Cardiac septum (tissue), 1 donor: ENCODE measurements around the gene SFT2D1. TPM values are rescaled to one million over a fixed set of nuclear protein-coding genes. Genes with fewer than 3 reads are reported as not detected.

Experiments used
- DNase-seq: peaks from one replicate; pipeline ENCODE4 v3.0.0-alpha.2; 2020; ENCODE audit warnings: low spot score
- intact Hi-C: fragments of 100-400 bp; cut with DNase I; formaldehyde crosslinking; loops from one replicate; pipeline ENCODE4 v1.14.0; 2022
- total RNA-seq: library from RNA; stranded (reverse); fragmentation: NEBNext Ultra II Directional; extraction: Animal tissue kit (Norgen Biotek cat#: 25700); gene quantifications from one replicate; pipeline ENCODE4 v1.2.1, GENCODE V29; 2021
- donor health status: DM: no; HTN: no; CAD: no.

The SFT2D1 gene
- total RNA-seq, 1 donor from 2014 or later, result 25.1 TPM

DNA sequence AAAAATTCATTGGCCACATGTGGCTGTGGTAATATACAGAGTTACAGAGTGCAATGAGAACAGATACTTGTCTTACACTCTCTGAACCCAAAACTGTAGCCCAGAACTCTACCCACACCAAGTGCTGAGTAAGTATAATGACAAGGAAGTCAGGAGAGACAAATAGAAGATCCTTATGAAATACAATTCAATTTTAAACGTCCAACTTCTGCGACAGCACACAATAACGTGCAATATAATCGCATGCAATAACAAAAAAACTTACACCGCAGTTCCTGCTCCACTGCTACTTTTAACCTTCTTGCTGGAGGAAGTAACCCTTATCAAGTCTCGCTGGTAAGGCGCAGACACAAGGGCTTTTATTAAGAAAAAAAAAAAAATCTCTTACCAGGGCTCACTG lies 881 bp downstream of the SFT2D1 start:
- intact Hi-C loops, result no loop called here
- no peak for DNase-seq

DNA sequence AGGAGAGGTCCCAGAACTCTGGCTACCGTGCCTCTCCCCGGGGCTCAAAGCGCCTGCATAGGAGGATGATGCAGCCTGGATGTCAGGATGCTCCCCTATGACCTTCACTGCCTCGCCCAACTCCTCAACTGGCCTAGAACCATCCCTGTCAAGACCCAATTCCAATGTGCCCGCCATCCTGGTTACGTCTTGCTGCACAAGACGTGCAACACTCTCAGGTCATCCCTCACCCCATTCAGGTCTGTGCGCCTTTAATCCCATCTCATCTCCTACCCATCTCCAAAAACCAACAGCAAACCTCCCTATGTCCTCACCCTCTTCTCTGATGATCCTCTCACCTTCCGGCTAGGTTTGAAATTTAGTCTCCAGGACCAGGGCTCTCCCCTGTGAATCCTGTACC lies 3.5 kb downstream of the SFT2D1 start:
- intact Hi-C loops, result no loop called here
- DNase-seq, result no peak

DNA sequence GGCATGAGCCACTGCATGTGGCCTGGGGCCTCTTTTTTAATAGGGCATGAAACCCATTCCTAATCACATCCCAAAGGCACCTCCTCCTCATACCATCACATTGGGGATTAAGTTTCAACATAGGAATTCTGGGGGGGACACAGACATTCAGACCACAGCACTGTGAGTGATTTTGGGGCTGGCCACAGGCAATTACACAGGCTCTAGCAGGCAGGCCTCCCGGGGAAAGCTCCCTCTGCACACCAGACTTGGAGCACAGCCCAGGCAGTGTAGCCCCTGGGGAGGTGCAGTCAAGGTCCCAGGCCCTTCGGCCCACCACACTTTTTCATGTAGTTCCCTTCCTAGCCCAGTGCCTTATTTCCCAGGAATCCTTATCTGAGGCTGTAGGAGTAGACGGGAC lies 5.5 kb downstream of the SFT2D1 start:
- no peak for DNase-seq
- intact Hi-C loops, result no loop called here

DNA sequence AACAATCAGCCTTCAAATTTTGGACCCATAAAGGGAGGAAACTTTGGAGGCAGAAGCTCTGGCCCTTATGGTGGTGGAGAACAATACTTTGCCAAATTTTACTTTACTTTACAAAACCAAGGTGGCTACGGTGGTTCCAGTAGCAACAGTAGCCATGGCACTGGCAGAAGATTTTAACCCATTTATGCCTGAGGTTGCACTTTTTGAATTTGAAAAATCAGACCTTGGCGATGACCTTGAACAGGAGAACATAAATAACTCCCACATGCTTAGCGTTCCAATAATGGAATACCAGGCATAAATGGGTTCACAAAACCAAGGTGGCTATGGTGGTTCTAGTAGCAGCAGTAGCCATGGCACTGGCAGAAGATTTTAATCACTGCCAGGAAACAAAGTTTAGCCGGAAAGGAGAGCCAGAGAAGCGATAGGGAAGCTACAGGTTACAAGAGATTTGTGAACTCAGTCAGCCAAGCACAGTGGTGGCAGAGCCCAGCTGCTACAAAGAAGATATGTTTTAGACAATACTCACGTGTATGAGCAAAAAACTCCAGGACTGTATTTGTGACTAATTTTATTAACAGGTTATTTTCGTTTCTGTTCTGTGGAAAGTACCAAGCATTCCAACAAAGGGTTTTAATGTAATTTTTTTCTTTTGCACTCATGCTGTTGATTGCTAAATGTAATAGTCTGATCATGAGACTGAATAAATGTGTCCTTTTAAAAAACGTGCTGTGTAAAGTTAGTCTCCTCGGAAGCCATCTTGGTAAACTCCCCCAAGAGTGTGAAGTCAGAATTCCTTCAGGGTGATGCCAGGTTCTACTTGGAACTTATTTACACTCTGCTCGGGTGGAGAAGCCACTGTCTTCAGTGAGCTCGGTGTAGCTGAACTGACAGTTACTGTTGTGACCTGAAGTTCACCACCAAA lies 6.7 kb downstream of the SFT2D1 start:
- intact Hi-C loops, result no loop called here

DNA sequence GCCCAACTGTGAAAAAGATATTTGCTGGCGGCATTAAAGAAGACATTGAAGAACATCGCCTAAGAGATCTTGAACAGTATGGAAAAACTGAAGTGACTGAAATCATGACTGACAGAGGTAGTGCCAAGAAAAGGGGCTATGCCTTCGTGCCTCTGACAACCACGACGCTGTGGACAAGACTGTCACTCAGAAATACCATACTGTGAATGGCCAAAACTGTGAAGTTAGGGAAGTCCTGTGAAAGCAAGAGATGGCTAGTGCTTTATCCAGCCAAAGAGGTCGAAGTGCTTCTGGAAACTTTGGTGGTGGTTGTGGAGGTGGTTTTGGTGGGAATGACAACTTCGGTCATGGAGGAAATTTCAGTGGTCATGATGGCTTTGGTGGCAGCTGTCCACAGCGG lies 7.5 kb downstream of the SFT2D1 start:
- intact Hi-C loops, result no loop called here
- DNase-seq, result no peak

More for the DNA sequence above, 6.7 kb downstream of the SFT2D1 start:
- no peak for DNase-seq

DNA sequence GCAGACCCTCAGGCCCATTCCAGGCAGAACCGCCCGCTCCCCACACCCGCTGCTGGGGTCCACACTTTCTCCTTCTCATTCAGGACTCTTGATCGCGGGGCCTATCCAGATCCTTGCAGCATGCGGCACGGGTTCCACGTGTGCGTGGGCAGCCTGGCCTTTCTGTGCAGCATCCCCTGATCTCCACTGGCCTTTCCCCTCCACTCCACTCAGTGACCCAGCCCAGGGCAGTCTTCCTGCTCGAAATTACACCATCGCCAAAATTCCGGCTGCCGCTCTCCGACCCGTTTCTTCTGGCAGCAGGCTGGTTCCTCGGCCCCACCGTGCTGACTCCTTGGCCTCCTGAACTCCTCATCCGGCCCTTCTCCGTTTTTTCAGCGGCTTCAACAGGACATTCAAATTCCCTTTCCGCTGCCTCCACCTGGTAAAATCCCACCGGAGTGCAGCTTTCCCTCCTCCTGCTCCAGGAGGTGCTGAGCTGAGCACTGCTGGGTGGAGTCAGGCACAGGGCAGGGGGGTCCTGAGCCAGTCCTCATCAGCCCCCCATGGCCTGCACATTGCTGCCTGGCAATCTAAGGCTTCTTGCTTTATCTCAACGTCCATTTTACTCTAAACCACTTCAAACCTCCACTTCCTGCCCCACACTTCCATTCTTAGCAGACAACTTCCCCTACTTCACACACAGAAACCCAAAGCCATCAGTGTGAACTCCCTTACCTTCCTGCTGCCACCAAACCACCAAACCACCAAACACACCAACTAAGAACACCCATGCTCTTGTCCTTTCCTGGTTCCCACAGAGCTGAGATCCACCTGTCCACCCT lies 9.0 kb downstream of the SFT2D1 start:
- intact Hi-C loops, result no loop called here

DNA sequence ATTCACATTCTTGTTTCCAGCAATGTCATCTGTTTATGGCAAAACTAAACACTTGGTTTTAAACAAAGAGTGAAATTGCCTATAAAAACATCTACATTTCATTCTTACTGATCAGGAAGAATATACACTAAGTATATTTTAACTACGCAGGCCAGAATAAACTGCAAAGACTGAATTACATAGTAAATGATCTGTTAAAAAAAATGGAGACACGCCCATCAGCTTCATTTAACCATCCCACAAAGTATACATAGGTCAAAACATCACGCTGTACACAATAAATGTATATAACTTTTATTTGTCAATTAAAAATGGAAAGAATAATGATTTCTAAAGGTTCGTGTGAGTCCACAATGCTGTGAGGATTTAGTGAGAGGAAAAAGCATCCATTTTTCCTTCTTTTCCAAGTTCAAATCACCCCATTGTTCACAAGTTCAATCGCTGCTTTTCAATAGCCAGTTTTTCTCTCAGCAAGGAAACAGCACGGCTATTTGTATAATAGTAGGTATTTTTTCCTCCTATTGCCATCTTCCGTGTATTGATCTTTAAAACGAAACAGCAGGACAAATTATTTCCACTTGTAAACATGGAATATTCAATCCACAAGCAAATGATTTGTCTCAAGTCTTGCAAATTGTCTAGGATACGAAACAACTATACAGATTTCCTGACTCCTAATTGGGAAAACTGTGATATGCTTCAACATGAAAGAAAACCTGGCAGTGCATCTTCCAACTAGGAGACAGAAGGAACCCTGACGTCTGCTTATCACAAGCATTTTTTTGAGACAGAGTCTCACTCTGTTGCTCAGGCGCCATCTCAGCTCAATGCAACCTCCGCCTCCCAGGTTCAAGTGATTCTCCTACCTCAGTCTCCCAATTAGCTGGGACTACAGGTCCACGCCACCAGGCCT lies 10.6 kb downstream of the SFT2D1 start:
- no peak for DNase-seq
- intact Hi-C loops, result no loop called here

More for the DNA sequence above, 9.0 kb downstream of the SFT2D1 start:
- no peak for DNase-seq

DNA sequence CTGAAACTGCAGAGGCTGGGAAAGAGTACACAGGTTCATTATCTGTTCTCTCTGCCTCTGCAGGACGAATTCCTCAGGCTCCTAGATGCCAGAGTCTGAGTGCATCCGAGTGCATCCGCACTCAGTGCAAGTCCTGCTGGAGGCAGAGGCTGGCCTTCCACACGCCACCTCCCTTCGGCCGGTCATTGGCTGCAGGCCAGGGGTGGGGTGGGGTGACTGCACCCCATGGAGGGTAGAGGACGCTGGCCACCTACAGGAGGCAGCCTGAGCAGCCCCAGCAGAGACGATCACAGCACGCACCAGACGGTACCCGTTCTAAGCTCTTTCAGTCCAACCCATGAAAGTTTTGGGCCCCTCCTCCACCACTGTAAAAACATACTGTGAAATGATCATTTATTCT lies 11.7 kb downstream of the SFT2D1 start:
- intact Hi-C loops, result no loop called here
- DNase-seq, result no peak

DNA sequence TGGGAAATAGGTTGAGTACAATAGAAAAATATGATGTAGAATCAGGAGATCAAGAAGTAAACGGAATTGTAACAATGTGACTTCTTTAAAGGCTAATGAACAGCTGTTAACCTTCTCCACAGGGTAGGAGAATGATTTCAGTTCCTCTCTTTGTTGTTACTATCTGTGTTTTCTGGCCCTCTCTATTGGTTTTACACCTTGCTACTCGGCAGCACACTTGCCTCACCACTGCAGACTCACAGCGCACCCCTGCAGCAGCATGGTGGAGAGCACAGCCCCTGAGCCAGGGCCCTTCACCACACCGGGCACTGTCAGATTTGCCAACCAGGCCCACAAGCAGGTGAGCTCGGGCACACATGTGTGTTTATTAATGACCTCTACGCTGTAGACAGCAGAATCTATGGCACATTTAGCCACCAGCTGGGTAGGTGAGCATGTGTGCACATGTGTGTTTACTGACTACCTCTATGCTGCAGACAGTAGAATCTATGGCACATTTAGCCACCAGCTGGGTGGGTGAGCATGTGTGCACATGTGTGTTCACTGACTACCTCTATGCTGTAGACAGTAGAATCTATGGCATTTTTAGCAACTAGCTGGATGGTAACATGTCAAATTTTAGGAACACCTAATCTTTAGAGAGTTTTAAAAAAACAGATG lies 16.8 kb downstream of the SFT2D1 start:
- no peak for DNase-seq
- intact Hi-C loops, result no loop called here

DNA sequence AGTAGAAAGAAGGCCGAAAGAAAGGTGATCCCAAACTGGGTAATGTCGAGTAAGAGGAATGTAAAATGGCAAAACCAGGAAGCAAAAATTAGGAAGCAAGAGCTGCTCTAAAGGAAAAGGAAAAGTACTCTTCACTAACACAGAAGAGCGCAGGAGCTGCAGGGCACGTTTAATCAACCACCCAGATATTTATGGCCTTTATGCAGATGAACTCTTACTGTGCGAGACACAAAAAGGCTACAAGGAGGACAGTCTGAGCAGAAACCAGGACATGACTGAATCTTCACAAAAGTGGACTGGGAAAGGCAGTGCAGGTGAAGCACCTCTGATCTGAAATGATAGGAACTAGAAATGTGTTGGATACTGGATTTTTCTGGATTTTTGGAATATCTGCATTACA lies 18.9 kb downstream of the SFT2D1 start:
- intact Hi-C loops, result no loop called here
- no peak for DNase-seq

DNA sequence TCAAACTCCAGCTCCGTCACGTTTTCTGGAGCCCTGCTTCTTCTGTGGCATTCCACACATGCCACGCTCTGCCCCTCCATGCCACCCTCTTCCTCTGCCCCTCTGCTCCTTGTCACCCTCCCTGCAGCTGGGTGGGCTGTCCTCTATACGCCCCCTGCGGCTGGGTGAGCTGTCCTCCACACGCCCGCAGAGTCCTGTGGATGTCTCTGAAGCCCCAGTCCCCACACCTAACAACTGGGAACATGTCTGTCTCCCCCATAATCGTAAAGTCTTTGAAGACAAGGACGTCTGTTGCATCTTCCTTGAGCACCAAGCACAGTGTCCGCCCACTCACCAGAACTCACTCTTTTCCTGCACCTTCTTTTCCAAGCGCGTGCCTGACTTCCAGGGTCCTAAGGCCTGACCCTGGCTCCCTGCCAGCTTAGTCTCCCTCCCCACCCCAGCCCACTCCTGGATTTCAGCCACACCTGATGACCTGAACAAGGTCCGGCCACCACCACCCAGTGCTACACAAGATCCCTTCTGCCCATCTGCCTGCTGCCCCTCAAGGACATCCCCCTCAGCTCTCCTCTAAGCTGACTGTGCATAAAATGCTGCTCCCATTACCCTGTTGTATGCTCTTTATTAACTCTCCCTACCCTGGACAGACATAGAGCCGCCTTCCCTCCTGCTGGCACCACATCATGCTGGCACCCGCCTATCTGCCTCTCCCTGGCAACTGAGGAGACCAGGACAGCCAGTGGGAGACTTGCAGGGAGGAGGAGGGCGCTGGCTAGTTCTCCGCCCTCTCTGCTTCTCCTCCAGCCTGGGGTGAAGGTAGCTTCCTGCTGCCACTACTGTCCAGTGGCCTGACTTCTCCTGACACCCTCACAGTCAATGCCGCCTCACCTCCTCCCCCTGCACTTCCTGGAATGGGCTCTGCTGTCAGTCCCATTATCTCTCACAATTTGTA lies 23.4 kb downstream of the SFT2D1 start:
- intact Hi-C loops, result loop anchor here (5.0 kb wide), 1 partner anchor 63 kb away; the partner anchor contains the start of gene MPC1
- no peak for DNase-seq

DNA sequence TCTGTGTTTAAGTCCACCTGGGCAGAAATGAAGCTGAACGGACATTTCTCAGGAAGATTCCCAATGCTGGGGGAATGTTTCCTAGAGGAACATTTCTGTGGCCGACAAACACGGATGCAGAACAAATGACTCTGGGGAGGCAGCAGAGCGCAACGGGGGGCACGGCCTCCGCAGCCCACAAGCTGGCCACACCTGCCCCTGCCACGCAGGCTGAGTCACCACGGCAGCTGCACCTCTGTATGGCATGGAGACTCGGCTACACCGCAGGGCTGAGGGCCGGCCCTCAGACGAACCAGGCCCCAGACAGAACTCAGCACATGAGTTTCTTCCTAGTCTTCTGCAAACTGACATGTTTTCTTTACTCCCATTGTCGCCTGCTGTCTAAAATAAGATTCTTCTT lies 24.1 kb downstream of the SFT2D1 start:
- no peak for DNase-seq
- intact Hi-C loops, result loop anchor here (5.0 kb wide), 1 partner anchor 64 kb away; the partner anchor contains the start of gene MPC1

DNA sequence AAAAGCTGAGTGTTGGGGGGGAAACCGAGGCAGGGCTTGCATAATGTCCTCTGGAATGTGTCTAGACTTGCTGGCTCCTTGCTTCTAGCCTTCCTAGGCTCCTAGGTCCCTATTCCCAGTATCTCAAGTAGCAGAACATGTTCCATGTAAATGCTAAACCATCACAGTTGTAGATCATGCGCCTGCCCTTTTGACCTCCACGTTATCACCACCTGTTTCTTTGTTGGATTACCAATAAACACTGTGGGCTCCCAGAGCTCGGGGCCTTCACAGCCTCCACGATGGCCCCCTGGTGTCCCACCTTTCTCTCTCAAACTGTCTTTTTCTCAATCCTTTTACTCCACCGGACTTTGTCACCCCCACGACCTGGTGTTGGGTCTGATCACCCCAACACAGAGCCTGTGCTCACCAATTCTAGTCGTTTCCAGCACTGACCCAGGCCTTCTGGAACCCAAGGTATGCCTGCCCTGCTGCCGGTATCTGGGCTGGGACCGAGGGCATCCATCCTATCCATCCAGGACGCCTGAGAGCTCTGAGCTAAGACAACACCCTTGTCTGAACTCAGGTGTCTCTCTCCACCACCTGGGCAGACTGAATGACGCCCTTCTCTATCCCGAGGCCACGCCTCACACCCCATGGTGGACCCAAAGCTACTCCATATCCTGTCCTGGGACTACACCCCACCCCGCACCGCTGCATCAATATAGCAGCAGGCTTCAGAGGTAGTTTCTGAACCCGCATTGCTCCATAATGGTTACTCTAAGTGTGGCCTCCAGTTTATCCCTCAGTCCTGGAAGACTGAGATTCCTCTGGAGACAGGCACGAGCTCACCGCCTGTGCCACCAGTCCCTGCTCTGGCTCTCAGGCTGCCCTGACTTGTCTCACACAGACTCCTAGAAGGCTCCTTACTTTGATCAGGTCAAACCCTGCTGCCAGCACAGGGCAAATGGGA lies 24.8 kb downstream of the SFT2D1 start:
- no peak for DNase-seq
- intact Hi-C loops, result loop anchor here (5.0 kb wide), 1 partner anchor 65 kb away; the partner anchor contains the start of gene MPC1

DNA sequence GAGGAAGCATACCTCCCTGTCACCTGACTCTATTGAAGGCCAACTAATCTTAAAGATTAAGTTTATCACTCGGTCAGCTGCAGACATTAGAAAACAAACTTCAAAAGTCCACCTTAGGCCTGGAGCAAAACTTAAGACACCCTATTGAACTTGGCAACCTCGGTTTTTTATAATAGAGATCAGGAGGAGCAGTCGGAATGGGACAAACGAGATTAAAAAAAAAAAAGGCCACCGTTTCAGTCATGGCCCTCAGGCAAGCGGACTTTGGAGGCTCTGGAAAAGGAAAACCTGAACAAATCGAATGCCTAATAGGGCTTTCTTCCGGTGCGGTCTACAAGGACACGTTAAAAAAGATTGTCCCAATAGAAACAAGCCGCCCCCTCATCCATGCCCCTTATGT lies 26.9 kb downstream of the SFT2D1 start:
- intact Hi-C loops, result loop anchor here (5.0 kb wide), 1 partner anchor 67 kb away; the partner anchor contains the start of gene MPC1
- DNase-seq, result no peak

DNA sequence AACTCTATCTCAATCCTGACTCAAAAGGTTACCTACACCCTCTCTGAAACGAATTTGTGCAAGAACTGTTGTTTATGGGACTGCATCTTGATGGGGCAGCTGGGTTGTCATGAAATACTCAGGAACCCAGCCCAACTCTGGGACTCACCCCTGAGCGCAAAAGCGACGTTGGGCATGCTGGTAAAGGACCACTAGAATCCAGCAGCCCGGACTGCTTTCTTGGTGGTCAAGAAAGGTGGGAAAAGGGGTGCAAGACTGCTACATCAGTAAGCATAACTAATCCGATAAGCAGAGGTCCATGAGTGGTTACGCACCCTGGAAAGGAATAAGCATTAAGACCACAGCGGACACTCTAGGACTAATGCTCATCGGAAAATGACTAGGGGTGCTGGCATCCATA lies 27.9 kb downstream of the SFT2D1 start:
- intact Hi-C loops, result no loop called here
- DNase-seq, result no peak

DNA sequence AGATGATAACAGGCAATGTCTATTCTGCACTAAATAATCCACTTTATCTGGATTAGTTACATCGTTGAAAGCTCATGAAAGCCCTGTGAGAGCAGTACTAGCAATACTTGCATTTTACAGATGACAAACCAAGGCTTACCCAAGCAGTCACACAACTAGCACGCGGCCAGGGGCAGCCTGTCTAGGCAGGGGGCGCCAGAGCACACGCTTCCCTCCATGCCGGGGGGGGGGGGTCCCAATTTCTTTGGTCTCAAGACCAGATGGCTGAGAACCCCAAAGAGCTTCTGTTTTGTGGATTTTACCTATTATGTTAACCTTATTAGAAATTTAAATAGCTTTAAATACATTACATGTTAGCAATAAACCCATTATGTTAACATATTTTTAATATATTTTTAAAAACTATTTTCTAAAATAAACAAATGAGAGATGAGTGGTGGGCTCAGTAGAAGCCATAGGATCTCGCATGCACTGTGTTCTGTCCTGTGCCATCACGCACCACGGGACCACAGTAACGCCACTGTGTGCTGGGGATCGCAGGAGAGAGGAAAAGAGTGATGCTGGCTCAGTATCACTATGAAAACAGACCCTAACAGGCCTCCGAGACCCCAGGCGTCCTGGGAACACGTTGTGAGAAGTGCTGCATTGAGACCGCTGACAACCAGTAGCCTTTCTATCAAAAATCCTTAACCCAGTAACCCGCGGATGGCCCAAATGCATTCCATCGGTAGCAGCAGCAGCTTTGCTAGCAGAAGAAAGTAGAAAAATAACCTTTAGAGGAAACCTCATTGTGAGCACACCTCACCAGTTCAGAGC lies 28.9 kb downstream of the SFT2D1 start:
- intact Hi-C loops, result loop anchor here (2.0 kb wide), 1 partner anchor 87 kb away; no protein-coding TSS in a partner anchor
- no peak for DNase-seq
